ENCODE measurements around the gene ZCRB1. TPM values are rescaled to one million over a fixed set of nuclear protein-coding genes. Genes with fewer than 3 reads are reported as not detected.

Gene ZCRB1
- total and polyA plus RNA-seq, 2 experiments from 2014 or later = 18.1 to 256 TPM

DNA sequence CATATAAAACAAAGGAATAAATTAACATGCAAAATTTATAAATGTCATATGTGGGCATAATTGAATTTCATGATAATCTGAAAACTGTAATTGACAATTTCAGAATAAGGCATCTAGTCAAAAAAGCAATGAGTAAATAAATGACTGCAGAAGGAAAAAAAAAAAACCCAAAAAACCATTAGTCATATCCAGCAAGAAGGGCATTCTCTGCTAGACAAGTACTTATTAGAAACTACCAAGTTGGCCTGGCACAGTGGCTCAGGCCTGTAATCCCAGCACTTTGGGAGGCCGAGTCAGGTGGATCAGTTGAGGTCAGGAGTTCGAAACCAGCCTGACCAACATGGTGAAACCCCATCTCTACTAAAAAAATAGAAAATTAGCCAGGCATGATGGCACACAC, 17.5 kb downstream of the ZCRB1 start:
- Histone ChIP-seq H3K4me2 (no peak overlapping the region), H3K79me2 (replicated peaks; ENCODE audit: insufficient read depth) (no peaks in the 10 kb centered on the region), H3K4me1 (ENCODE audit: insufficient read depth) (no peaks in the 10 kb centered on the region), H2AFZ (no peak overlapping the region), H3K4me3 (no peak overlapping the region), H4K20me1 (replicated peaks; ENCODE audit: insufficient read depth) (0 out of 2 replicates have a peak, but pooled peaks cover 3% of the 10 kb centered on the region), H3K9me2 (ENCODE audit: insufficient read depth) (no peaks in the 10 kb centered on the region), H3K27me3 (ENCODE audit: insufficient read depth) (no peaks in the 10 kb centered on the region), H3K36me3 (ENCODE audit: insufficient read depth) (no peaks in the 10 kb centered on the region), H3F3A (replicated peaks; ENCODE audit: low read depth) (no peaks in the 10 kb centered on the region), H3K27ac (ENCODE audit: low read depth) (no peak overlapping the region)
- no peak overlapping the region for H3K4me3 Mint-ChIP-seq
- peaks cover 5% of the 10 kb centered on the region; the same call in 1 of the 3 replicates for H3K36me3 Mint-ChIP-seq (ENCODE audit: low read depth)
- DNase-seq (ENCODE audit: low spot score) = no peak
- no peaks in the 10 kb centered on the region for H3K4me1 Mint-ChIP-seq
- TF ChIP-seq ZNF462 (CRISPR knock-in tag; IDR thresholded peaks at IDR 0.05) (no peak), ZNF331 (CRISPR knock-in tag; IDR thresholded peaks at IDR 0.05; ENCODE audit: low read depth) (no peak), POLR2AphosphoS5 (IDR thresholded peaks at IDR 0.05; ENCODE audit: low read depth) (no peak), JUNB (IDR thresholded peaks at IDR 0.05; ENCODE audit: unreplicated experiment) (no peak), NANOG (IDR thresholded peaks at IDR 0.05; ENCODE audit: borderline replicate concordance) (no peak), ZNF114 (CRISPR knock-in tag; IDR thresholded peaks at IDR 0.05) (no peak), STAT1 (IDR thresholded peaks at IDR 0.05; ENCODE audit: unreplicated experiment) (no peak), ETS1 (IDR thresholded peaks at IDR 0.05) (no peak), EZH2 (IDR thresholded peaks at IDR 0.05; ENCODE audit: low read depth, unreplicated experiment) (no peak), EZH2phosphoT487 (IDR thresholded peaks at IDR 0.05; ENCODE audit: unreplicated experiment) (no peak), CREB1 (CRISPR knock-in tag; IDR thresholded peaks at IDR 0.05; ENCODE audit: low read depth) (no peak)
- TF ChIP-seq, protein P1, sequence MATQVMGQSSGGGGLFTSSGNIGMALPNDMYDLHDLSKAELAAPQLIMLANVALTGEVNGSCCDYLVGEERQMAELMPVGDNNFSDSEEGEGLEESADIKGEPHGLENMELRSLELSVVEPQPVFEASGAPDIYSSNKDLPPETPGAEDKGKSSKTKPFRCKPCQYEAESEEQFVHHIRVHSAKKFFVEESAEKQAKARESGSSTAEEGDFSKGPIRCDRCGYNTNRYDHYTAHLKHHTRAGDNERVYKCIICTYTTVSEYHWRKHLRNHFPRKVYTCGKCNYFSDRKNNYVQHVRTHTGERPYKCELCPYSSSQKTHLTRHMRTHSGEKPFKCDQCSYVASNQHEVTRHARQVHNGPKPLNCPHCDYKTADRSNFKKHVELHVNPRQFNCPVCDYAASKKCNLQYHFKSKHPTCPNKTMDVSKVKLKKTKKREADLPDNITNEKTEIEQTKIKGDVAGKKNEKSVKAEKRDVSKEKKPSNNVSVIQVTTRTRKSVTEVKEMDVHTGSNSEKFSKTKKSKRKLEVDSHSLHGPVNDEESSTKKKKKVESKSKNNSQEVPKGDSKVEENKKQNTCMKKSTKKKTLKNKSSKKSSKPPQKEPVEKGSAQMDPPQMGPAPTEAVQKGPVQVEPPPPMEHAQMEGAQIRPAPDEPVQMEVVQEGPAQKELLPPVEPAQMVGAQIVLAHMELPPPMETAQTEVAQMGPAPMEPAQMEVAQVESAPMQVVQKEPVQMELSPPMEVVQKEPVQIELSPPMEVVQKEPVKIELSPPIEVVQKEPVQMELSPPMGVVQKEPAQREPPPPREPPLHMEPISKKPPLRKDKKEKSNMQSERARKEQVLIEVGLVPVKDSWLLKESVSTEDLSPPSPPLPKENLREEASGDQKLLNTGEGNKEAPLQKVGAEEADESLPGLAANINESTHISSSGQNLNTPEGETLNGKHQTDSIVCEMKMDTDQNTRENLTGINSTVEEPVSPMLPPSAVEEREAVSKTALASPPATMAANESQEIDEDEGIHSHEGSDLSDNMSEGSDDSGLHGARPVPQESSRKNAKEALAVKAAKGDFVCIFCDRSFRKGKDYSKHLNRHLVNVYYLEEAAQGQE (IDR thresholded peaks at IDR 0.05; ENCODE audit: unreplicated experiment) = no peak
- TF ChIP-seq, protein P2, sequence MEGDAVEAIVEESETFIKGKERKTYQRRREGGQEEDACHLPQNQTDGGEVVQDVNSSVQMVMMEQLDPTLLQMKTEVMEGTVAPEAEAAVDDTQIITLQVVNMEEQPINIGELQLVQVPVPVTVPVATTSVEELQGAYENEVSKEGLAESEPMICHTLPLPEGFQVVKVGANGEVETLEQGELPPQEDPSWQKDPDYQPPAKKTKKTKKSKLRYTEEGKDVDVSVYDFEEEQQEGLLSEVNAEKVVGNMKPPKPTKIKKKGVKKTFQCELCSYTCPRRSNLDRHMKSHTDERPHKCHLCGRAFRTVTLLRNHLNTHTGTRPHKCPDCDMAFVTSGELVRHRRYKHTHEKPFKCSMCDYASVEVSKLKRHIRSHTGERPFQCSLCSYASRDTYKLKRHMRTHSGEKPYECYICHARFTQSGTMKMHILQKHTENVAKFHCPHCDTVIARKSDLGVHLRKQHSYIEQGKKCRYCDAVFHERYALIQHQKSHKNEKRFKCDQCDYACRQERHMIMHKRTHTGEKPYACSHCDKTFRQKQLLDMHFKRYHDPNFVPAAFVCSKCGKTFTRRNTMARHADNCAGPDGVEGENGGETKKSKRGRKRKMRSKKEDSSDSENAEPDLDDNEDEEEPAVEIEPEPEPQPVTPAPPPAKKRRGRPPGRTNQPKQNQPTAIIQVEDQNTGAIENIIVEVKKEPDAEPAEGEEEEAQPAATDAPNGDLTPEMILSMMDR (conservative IDR thresholded peaks at IDR 0.05; ENCODE audit: low read depth in 2 of 2) = no peak
- H3K27me3 Mint-ChIP-seq (ENCODE audit: insufficient read depth, low read depth, poor library complexity) = no peaks in the 10 kb centered on the region
- H3K27ac Mint-ChIP-seq = no peak overlapping the region
- no peaks in the 10 kb centered on the region for H3K9me3 Mint-ChIP-seq
- no peak for ATAC-seq
